ENCODE data around the gene FUT3.

DNA sequence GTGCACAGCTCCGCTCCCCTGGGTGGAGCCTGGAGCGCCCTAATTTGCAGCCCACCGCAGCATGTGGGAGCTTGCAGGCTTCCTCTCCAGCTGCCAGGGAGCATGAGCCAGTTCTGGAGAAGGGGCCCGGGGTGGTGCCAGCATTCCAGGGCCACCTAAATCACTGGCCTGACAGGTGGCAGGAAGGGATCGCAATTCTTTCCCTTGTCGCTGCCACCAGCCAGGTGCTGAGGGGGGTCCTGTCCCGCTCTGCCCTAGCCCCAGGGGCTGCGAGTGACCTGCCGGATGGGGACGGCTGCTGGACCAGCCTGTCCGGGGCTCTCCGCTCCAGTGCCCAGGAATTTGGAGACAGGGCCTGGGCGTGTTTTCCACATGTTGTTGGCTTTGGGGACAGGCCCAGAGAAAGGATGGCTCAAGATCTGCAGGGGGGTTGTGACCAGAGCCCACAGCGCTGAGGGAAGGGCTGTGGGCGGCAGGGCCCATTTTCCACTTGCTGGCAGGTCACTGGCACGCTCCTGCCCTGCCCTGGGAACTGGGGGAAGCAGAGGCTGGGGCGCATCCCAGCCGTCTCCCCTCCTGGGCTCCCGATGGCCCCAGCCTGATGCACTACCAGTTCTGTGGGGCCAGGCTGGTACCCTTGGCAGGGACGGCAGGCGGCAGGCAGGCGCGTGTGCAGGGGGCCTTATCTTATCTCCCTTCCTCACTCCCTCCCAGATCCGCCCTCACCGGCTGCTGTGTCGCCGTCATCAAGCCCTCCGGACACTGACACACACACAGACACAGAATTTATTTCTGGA is 42.9 kb upstream of the FUT3 start:
- TF ChIP-seq, protein P1, sequence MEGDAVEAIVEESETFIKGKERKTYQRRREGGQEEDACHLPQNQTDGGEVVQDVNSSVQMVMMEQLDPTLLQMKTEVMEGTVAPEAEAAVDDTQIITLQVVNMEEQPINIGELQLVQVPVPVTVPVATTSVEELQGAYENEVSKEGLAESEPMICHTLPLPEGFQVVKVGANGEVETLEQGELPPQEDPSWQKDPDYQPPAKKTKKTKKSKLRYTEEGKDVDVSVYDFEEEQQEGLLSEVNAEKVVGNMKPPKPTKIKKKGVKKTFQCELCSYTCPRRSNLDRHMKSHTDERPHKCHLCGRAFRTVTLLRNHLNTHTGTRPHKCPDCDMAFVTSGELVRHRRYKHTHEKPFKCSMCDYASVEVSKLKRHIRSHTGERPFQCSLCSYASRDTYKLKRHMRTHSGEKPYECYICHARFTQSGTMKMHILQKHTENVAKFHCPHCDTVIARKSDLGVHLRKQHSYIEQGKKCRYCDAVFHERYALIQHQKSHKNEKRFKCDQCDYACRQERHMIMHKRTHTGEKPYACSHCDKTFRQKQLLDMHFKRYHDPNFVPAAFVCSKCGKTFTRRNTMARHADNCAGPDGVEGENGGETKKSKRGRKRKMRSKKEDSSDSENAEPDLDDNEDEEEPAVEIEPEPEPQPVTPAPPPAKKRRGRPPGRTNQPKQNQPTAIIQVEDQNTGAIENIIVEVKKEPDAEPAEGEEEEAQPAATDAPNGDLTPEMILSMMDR (IDR thresholded peaks at IDR 0.05; ENCODE audit: low read depth, low read length, missing input control) = no peak
- TF ChIP-seq YY1 (IDR thresholded peaks at IDR 0.05) = no peak
- no peak for TF ChIP-seq RAD21 (IDR thresholded peaks at IDR 0.05)
- TF ChIP-seq, protein P2, sequence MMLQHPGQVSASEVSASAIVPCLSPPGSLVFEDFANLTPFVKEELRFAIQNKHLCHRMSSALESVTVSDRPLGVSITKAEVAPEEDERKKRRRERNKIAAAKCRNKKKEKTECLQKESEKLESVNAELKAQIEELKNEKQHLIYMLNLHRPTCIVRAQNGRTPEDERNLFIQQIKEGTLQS (IDR thresholded peaks at IDR 0.05) = no peak
- TF ChIP-seq, protein P3, sequence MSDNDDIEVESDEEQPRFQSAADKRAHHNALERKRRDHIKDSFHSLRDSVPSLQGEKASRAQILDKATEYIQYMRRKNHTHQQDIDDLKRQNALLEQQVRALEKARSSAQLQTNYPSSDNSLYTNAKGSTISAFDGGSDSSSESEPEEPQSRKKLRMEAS (IDR thresholded peaks at IDR 0.05) = no peak
- TF ChIP-seq TAF1 (conservative IDR thresholded peaks at IDR 0.05) = no peak
- TF ChIP-seq, protein P4, sequence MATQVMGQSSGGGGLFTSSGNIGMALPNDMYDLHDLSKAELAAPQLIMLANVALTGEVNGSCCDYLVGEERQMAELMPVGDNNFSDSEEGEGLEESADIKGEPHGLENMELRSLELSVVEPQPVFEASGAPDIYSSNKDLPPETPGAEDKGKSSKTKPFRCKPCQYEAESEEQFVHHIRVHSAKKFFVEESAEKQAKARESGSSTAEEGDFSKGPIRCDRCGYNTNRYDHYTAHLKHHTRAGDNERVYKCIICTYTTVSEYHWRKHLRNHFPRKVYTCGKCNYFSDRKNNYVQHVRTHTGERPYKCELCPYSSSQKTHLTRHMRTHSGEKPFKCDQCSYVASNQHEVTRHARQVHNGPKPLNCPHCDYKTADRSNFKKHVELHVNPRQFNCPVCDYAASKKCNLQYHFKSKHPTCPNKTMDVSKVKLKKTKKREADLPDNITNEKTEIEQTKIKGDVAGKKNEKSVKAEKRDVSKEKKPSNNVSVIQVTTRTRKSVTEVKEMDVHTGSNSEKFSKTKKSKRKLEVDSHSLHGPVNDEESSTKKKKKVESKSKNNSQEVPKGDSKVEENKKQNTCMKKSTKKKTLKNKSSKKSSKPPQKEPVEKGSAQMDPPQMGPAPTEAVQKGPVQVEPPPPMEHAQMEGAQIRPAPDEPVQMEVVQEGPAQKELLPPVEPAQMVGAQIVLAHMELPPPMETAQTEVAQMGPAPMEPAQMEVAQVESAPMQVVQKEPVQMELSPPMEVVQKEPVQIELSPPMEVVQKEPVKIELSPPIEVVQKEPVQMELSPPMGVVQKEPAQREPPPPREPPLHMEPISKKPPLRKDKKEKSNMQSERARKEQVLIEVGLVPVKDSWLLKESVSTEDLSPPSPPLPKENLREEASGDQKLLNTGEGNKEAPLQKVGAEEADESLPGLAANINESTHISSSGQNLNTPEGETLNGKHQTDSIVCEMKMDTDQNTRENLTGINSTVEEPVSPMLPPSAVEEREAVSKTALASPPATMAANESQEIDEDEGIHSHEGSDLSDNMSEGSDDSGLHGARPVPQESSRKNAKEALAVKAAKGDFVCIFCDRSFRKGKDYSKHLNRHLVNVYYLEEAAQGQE (IDR thresholded peaks at IDR 0.05) = no peak
- TF ChIP-seq FOXA1 (IDR thresholded peaks at IDR 0.05) = no peak
